ENCODE data around the gene TMEM181. TPM values are rescaled to one million over a fixed set of nuclear protein-coding genes. Genes with fewer than 3 reads are reported as not detected.
"Not testable (repeated sequence)": the region's sequence is repeated elsewhere in the genome, so short reads cannot be mapped to it uniquely, and the experiment has no call there.

Gene TMEM181
- total RNA-seq, 2 donors from 2014 or later, result 24.1 to 30.4 TPM

- intact Hi-C loops (cut with DNase I), result loop anchor here in 1 of 2 donors (10.0 kb wide), 1 partner anchor 941 kb away; no protein-coding TSS in a partner anchor
- peak; percentile 8 for DNase-seq (ENCODE audit: low spot score)
Measured at GRCh38 chr6:158575550-158575949, 15.7 kb downstream of the TMEM181 start.

GRCh38 chr6:158584236-158584651 is 24.4 kb downstream of the TMEM181 start:
- intact Hi-C loops (cut with DNase I), result no loop called here
- peak; percentile 28 for DNase-seq (ENCODE audit: low spot score)

- intact Hi-C loops (cut with DNase I), result no loop called here
Measured at GRCh38 chr6:158586652-158587051, 26.8 kb downstream of the TMEM181 start.

GRCh38 chr6:158589366-158589765 is 29.5 kb downstream of the TMEM181 start:
- DNase-seq (ENCODE audit: low spot score), result no peak
- intact Hi-C loops (cut with DNase I), result no loop called here

More at GRCh38 chr6:158586652-158587051, 26.8 kb downstream of the TMEM181 start:
- DNase-seq (ENCODE audit: low spot score), result peak; percentile 26

- intact Hi-C loops (cut with DNase I), result no loop called here
- no peak for DNase-seq (ENCODE audit: low spot score)
Measured at GRCh38 chr6:158591134-158591809, 31.4 kb downstream of the TMEM181 start.

- DNase-seq (ENCODE audit: low spot score), result no peak
- intact Hi-C loops (cut with DNase I), result no loop called here
Measured at GRCh38 chr6:158591810-158592209, 31.9 kb downstream of the TMEM181 start.

- intact Hi-C loops (cut with DNase I), result no loop called here
- DNase-seq (ENCODE audit: low spot score), result no peak
Measured at GRCh38 chr6:158593670-158594069, 33.8 kb downstream of the TMEM181 start.

- intact Hi-C loops (cut with DNase I), result no loop called here
- no peak for DNase-seq (ENCODE audit: low spot score)
Measured at GRCh38 chr6:158595223-158595622, 35.3 kb downstream of the TMEM181 start.

- intact Hi-C loops (cut with DNase I), result no loop called here
Measured at GRCh38 chr6:158596861-158597260, 37.0 kb downstream of the TMEM181 start.

GRCh38 chr6:158597565-158597964 is 37.7 kb downstream of the TMEM181 start:
- DNase-seq (ENCODE audit: low spot score), result no peak
- intact Hi-C loops (cut with DNase I), result no loop called here

More at GRCh38 chr6:158596861-158597260, 37.0 kb downstream of the TMEM181 start:
- DNase-seq (ENCODE audit: low spot score), result no peak

- intact Hi-C loops (cut with DNase I), result loop anchor here in 1 of 2 donors (10.0 kb wide), 1 partner anchor 375 kb away; no protein-coding TSS in a partner anchor
- DNase-seq (ENCODE audit: low spot score), result no peak
Measured at GRCh38 chr6:158599635-158600034, 39.7 kb downstream of the TMEM181 start.

GRCh38 chr6:158603261-158604047 is 43.6 kb downstream of the TMEM181 start:
- intact Hi-C loops (cut with DNase I), result loop anchor here in 1 of 2 donors (10.0 kb wide), 1 partner anchor 379 kb away; no protein-coding TSS in a partner anchor
- DNase-seq (ENCODE audit: low spot score), result no peak

- no peak for DNase-seq (ENCODE audit: low spot score)
- intact Hi-C loops (cut with DNase I), result loop anchor here in 1 of 2 donors (10.0 kb wide), 1 partner anchor 379 kb away; no protein-coding TSS in a partner anchor
Measured at GRCh38 chr6:158604048-158604406, 44.1 kb downstream of the TMEM181 start.

- intact Hi-C loops (cut with DNase I), result loop anchor here in 1 of 2 donors (10.0 kb wide), 1 partner anchor 381 kb away; no protein-coding TSS in a partner anchor
- DNase-seq (ENCODE audit: low spot score), result no peak
Measured at GRCh38 chr6:158605266-158605878, 45.5 kb downstream of the TMEM181 start.

- intact Hi-C loops (cut with DNase I), result loop anchor here in 1 of 2 donors (10.0 kb wide), 1 partner anchor 381 kb away; no protein-coding TSS in a partner anchor
- DNase-seq (ENCODE audit: low spot score), result not testable (repeated sequence)
Measured at GRCh38 chr6:158606011-158606410, 46.1 kb downstream of the TMEM181 start.

- intact Hi-C loops (cut with DNase I), result loop anchor here in 1 of 2 donors (10.0 kb wide), 1 partner anchor 382 kb away; no protein-coding TSS in a partner anchor
- DNase-seq (ENCODE audit: low spot score), result no peak
Measured at GRCh38 chr6:158606935-158607334, 47.0 kb downstream of the TMEM181 start.

GRCh38 chr6:158607411-158608170 is 47.7 kb downstream of the TMEM181 start:
- intact Hi-C loops (cut with DNase I), result loop anchor here in 1 of 2 donors (10.0 kb wide), 1 partner anchor 383 kb away; no protein-coding TSS in a partner anchor
- DNase-seq (ENCODE audit: low spot score), result no peak

- intact Hi-C loops (cut with DNase I), result loop anchor here in 1 of 2 donors (10.0 kb wide), 1 partner anchor 383 kb away; no protein-coding TSS in a partner anchor
Measured at GRCh38 chr6:158608221-158608620, 48.3 kb downstream of the TMEM181 start.

More at GRCh38 chr6:158608221-158608620, 48.3 kb downstream of the TMEM181 start:
- DNase-seq (ENCODE audit: low spot score), result no peak

All from posterior vena cava (tissue), 2 donors.